Activated effector memory CD4-positive, alpha-beta T cell treated with Interleukin-2 at 50 U/mL for 16 hours (primary cell): ENCODE results near the gene EVA1C.
"Not testable (repeated sequence)": the region's sequence is repeated elsewhere in the genome, so short reads cannot be mapped to it uniquely, and the experiment has no call there.

Experiments
- DNase-seq: peaks from one replicate; pipeline ENCODE4 v3.0.0-alpha.2; 2020

The EVA1C gene

DNA sequence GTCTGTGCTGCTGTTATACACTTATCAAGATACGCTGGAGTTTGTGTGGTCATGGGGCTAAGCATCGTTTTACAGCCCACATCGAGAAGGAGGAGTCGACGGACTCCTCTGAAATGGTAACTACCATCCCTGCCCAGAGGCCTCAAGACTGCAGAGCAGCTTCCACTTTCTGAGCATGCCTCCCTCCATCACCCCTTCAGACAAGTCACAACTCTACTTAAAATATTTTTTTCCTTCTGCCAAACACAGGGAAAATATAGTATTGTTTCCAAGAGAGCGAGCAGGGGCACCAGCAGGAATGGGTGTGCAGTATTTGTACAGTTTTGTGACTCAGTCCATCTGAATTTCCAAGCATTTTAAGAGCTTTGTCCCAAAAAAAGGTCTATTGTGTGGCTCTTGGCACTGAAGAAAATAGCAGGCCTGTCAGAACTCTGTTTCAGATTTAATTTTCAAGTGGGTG, 14.1 kb downstream of the EVA1C start:
- no peak for DNase-seq

DNA sequence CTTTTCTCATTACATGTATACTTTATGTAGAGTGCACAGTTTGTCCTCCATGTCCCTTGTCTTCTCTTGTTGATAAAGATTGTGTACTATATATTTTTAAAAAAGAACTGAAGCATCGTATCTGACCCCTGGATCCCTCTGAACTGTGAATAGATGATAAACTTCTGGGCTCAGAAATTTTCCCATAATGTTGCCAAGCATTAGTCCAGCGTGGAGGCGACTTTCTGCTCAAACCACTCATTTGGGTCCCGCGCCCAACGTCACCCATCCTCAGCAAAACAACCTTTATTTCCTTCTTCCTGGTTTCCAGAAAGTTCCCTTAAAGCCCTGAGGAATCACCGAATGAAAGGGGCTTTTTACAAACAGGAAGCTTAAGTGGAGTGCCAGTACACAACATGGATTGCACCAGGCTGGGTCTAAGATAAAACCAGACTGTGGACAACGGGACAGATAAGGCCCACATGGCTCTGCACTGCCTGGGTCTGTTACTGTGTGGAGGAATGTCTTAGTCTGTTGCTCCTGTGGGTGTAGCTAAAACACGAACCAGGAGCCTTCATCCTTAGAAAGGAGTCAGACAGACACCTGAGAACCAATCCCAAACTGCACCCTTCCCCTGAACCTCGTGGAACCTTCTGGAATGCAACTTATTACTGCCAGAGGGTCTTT, 15.6 kb downstream of the EVA1C start:
- DNase-seq = no peak

DNA sequence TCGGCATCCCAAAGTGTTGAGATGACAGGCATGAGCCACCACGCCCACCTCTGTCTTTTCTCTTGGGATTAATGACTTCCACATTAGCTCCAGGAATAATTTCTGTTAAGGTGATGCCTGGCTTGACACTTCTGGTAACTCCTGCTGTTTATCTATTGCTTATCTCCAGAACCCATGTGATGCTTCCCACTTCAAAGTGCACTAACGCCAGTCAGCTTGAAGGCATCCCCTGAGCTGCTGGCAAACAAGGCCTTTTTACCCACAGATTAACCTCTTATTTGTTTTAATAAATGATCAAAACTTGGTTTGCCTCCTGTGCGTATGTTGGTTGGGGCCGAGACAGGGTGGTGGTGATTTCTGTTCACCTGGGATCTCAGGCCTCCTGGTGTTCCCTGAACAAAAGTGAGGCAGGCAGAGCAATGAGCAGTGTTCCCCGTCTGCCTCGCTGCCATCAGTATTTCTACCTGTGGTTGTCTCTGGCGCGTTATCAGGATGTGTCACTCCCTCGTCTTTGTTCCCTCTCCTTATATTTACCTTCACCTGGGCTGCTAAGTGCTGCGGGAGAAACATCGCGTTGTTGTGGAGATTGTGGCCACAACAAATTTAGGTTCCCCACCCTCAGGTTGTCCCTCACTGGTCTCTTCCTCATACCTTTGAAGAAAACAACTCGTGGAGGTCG, 20.6 kb downstream of the EVA1C start:
- not testable (repeated sequence) for DNase-seq

DNA sequence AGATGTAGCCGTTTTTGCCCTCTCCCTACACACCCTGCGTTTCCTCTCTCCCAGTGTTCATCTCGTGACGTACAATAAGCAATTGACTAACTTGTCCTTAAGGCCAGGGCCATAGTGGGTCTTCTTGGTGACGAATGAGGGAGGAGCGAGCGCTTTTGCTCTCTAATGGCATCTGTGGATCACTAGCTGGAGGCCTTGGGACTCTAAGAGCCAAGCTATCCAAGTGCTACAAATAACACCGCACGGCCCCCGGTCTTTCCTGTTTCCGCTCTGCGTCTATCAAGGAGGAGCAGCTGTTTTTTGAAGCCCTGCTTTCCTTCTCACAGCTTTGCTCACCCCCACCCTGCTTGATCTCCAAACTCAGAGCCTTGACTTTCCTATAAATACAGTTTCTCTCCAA, 25.2 kb downstream of the EVA1C start:
- DNase-seq = no peak

DNA sequence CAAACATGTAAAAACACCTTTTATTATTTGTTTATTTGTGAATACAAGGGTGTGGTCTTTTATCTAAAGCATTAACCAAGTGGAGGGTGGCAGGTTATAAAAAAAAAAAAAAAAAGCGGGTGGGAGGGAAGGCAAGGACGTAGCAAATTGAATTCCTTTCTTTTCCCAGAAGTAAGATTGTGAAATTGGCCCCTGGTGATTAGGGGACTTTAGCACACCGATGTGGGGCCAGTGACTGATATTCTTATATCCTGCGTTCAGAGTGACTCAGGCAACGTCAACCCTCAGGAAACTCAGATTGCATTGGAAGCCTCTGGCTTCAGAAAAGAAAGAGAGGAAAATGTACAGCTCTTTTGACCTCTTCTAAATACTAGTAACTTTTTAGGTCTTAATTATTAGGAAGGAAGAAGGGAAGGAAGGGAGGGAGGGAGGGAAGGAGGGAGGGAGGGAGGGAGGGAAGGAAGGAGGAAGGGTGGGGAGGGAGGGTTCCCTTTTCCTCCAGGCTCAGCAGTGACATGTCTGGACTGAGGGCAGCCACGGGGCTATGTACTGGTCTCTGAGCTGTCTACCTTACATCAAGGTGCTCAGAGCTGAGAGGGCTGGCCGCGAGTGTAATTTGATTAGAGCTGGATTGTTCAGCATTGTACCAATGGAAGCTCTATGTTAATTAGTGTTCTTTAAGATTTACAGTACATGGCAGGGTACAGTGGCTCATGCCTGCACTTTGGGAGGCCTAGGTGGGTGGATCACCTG, 30.2 kb downstream of the EVA1C start:
- no peak for DNase-seq

DNA sequence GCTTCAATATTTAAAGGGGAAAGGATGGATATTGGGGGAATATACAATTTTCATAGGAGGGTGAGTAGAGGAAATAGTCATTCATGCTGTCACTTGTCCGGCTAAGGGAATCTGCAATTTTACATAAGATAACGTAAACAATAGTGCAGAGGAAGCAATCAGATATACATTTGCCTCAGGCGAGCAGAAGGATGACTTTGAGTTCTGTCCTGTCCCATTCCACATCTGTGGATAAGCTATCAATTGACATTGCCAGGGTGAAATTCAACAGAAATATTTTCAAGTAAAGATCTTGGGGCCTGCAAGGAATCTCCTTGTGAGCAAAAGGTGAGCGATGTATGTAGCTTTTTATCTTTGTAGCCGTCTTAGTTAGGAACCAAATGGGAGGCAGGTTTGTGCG, 32.6 kb downstream of the EVA1C start:
- no peak for DNase-seq

DNA sequence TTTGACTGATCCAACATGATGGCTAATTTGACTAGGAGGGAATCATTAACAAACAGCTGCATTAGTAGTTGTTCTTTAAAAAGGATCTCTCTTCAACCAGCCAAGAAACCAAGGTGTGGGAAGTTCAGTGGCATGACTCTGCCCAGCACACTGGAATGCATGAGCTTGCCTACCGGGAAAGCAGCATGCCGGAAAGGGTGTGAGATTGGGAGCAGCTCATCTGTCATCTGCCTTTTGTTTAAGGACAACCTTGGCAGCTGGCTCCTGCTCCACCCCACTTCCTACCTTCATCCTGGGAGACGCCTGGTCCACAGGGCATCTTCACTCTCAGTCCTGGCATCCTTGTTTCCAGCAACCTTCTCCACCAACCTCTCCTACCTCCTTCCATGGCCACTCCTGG, 33.9 kb downstream of the EVA1C start:
- DNase-seq = not testable (repeated sequence)

DNA sequence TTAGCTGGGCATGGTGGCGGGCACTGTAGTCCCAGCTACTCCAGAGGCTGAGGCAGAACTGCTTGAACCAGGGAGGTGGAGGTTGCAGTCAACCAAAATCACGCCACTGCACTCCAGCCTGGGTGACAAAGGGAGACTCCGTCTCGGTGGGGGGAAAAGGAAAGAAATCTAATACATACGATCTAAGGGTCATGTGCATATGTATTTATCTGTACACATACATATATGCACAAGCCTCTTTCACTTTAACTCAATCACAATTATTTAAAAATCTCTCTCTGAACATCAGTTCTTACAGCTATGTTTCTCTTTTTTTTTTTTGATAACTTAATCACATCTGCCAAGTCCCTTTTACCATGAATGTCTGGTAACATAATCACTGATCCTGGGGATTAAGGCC, 34.7 kb downstream of the EVA1C start:
- DNase-seq = no peak

DNA sequence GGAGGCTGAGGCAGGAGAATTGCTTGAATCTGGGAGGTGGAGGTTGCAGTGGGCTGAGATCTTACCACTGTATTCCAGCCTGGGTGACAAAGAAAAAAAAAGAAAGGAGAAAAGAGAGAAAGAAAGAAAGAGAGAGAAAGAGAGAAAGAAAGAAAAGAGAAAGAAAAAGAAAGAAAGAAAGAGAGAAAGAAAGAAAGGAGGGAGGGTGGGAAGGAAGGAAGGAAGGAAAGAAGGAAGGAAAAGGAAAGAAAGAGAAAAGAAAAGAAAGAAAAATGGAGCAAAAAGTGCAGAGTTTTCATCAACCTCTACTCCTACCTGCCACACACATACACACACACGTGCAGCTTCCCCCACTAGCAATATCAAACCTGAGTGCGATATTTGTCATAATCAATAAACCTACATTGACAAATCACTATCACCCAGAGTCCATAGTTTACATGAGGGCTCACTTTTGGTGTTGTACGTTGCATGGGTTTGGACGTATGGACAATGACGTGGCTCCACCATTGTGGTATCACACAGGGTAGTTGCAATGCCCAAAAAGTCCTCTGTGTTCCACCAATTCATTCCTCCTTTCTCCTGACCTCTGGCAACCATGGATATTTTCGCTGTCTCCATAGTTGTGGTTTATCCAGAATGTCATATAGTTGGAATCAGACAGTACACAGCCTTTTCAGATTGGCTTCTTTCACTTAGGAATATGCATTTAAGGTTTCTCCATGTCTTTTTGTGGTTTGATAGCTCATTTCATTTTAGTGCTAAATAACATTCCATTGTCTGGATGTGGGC, 36.5 kb downstream of the EVA1C start:
- DNase-seq = no peak

DNA sequence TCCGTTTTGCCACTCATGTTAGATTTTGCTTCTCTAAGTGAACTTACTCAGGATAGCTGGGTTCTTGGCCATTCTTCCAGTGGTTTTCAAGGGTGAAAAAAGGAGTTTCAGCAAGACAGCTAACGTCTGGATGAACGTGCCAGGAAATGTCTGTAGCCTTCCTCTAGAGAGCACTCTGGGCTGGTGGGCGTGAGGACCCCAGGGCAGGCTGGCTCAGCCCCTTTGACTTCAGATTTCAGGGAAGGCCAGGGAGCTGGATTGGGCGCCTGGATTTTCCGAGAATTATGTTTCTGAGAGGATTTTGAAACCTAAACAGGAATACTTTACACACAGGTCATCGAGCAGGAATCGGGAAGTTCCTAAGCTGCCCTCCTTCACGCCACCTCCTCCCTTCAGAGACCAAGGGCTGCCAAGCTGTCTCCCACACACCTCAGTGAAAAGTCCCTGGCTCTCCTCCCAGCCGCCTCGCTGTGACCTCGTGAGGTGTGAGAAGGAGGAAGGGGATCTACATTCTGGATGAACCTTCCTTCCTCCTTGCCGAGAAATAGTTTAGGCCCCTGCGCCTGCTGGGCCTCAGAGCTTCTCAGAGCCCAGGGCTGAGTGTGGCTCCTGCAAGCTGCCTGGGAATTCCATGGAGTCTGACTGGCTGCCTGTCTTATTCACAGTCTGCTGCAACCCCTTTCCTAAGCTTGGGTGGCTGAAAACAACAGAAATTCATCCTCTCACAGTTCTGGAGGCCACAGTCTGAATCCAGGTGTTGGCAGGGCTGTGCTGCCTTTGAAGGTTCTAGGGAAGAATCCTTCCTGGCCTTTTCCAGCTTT, 38.6 kb downstream of the EVA1C start:
- DNase-seq = not testable (repeated sequence)

DNA sequence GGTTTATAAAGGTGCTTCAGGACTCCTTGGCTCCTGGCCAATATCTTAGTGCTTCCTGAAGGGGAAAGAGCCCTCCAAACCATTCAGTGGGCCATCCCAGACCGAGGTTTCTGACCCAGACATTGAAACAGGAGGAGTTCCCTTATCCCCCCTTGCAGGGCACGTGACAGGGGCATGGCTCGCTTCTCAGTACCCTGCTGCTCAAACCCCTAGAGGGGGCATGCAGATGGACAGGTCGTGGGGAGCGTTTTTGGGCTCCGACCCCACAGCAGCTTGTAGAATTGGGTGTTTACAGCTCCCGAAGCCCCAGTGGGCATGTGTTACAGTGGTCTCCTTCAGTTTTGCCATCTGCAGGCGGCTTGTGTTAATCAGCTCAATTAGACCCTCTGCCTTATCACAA, 39.7 kb downstream of the EVA1C start:
- DNase-seq = not testable (repeated sequence)

DNA sequence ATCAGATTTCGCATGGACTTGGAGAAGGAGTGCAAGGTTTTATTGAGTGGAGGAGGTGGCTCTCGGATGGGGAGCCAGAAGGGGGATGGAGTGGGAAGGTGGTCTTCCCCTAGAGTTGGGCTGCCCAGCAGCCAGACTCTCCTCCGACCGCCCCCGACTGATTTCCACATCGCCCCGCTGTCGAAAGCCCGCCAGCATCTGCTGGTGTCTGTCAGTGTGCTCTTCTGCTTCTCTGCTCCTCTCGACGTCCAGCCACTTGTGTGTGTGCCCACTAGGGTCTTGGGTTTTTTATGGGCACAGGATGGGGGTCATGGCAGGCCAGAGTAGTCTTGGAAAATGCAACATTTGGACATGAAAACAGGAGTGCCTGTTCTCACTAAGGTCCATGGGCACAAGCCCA, 40.1 kb downstream of the EVA1C start:
- DNase-seq = no peak

DNA sequence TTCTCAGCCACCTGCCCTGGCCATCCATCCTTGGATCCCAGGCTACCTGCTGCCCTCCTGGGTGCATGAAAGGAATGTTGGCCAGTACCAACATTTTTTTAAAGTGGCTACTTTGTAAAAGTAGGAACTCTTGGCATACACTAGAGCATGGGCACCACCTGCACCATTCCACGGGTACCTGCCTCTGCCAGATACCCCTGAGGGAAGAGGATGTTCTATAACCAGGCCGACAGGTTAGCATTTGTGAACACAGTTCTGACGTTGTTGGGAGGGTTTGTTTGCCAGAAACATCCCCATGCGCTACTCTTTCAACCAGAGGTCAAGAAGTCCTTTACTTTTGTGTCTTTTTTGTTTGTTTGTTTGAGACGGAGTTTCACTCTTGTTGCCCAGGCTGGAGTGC, 43.0 kb downstream of the EVA1C start:
- DNase-seq = no peak

DNA sequence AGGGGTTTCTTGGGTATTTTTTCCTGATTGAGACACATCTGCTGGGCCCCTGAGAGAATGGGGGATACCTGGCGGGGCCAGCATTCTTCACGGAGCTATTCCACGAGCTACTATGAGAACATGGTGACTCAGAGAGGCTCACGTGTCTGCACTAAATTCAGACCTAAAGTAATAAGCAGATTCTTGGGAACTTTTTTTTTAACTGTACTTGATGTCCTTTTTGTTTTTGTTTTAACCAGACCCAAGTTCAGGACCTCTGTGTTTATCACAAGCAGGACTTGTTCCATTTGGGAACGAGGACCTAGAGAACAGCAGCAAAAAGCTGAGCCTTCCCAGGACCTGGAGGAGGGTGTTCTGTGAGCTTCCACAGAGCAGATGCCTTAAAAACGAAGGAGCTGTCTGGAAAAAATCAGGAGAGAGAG, 44.0 kb downstream of the EVA1C start:
- DNase-seq = no peak

DNA sequence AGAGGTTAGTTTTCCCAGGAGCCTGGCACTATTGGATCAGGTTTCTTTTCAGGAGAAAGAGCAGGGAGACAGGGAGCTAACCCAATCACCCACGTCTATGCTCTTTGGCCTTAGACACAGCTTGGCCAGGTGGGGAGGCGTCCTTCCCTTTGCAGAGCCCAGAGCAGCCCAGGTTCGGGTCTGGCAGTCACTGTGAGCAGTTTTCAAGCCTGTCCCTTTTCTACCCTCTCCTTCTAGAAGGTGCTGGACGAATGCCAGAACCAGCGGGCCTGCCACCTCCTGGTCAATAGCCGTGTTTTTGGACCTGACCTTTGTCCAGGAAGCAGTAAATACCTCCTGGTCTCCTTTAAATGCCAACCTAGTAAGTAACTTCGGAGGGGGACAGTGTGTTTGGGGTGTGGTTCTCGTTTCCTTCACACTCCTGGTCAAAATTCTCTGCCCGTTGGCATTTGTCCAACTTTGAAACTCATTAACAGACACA, 44.9 kb downstream of the EVA1C start:
- no peak for DNase-seq

DNA sequence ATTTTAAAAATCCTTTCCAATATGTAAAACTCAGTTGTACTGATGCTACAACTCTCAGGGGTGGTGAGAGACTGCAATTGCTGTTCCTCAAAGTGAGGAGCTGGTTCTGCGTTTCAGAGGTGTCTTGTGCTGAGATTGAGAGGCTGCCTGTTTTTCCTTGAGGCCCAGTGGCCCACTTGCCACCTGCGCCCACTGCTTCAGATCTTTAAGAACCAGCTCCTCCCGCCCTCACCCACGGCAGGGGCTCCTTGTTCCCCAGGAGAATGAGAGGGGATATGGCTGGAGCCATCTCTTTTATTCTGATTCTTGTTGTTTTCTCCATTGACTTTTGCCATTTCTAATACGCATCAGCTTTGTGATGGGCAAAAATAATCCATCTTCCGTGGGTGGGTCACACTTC, 45.5 kb downstream of the EVA1C start:
- no peak for DNase-seq

DNA sequence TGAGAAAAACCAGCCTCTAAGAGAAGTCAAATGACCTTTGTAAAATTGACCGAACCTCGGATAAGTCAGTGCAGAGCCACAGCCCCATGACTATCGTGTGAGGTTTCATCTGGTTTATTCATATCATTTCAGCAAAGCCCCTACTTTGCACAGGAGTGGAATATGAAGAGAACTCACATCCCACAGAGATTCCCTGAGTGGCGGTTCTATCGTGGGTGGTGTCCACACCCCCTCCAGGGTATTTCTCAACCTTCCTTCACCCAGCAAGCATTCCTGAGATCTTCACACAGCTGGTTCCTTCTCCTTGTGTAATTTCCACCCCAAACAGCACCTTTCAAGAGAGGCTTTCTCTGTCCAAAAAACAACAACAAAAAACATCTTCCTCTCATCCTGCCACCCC, 47.5 kb downstream of the EVA1C start:
- DNase-seq = no peak

DNA sequence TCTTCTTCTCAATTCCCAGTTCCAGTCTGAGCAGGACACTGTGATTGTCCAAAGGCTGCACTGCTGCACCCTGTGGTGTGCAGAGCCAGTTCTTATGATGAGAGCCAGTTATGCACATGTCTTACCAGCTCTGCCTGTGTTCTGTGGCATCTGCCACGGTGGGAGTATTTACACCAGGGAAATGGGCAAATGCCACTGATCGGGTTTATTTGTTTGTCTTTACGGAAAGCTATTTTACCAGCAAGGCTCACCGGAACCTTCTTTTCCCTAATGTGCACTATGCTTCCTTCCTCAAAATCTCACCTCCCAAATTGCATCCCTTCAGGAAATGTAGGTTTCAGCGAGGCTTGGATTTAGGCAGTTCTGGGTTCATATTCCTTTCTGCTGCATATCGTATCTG, 49.0 kb downstream of the EVA1C start:
- DNase-seq = no peak

DNA sequence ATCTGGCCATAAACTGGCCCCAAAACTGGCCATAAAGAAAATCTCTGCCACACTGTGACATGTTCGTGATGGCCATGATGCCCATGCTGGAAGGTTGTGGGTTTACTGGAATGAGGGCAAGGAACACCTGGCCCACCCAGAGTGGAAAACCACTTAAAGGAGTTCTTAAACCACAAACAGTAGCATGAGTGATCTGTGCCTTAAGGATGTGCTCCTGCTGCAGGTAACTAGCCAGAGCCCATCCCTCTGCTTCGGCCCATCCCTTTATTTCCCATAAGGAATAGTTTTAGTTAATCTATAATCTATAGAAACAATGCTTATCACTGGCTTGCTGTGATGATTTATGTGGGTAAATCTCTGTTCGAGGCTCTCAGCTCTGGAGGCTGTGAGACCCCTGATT, 50.1 kb downstream of the EVA1C start:
- DNase-seq = not testable (repeated sequence)

DNA sequence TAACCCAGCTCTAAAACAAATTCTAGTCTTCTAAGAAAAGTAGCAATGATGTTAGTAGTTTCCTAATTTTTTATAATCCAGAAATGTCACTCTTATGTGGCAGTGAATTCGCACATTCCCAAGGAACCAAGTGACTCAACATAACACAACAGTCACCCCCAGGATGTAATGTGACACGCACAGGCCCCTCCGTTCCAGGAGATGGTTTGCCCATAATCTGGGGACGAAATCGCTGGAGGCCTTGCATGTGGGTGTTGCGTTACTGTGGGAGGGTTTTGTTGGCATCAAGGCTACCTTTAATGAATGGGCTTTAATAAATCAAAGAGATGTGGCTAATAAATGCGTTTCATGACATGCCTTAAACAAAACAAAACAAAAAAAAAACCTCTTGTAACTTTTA, 50.9 kb downstream of the EVA1C start:
- DNase-seq = no peak

DNA sequence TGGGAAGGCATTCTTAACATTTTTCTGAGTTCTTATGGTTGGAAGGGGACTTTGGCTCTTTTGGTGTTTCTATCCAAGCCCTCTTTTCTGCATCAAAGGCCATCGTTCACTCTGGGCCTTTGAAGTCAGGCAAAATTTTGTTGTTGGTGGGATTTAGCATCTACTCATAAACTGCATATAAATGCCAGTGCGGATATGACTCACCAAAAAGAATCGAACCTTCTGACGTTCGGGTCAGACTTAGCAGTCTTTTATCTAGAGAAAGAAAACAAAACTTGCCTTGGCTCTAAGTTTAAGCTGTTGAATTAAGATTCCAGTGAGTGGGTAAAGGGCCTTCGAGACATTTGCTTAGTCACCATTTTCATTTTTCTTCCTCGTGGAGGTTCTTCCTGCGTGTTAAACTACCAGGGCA, 51.4 kb downstream of the EVA1C start:
- no peak for DNase-seq

DNA sequence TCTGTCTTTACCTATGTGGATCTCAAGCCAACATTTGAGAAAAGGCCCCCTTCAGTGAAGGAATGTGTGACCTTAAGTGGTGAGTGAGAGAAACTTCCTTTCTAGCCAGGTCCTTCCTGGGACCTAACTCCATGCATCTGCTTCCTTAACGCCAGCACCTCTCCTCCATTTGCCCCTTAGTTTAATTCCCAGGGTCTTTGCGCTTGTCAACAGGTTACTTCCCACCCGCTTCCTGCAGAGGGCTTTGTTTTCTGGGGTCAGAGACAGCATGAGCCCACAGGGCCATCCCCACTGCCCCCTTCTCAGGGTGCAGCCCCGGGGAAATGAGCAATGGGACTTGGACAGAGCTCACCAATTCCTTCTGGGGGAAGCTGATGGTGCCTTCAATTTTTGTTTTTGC, 54.8 kb downstream of the EVA1C start:
- no peak for DNase-seq
